Psoas muscle (tissue), 8 donors: Measurements from ENCODE around the gene TAF5L. TPM values are rescaled to one million over a fixed set of nuclear protein-coding genes. Genes with fewer than 3 reads are reported as not detected.

Experiments used
- ATAC-seq, 4 donors: fragments of 200-7000 bp; cut with Tn5 transposase; one replicate each; pipeline ENCODE4 v1.9.1; 2020; ENCODE audit warnings: moderate library complexity in 3 of 4, mild to moderate bottlenecking in 2 of 4
- DNase-seq, 2 donors: peaks; one replicate each; pipeline ENCODE4 v3.0.0-alpha.2; 2020
- H3K27ac ChIP-seq: fragments of 200-600 bp; one replicate; pipeline ENCODE4 v1.8.0; 2022
- H3K27me3 ChIP-seq, 3 donors: fragments of 200-600 bp in 1 of 3; one replicate each; pipeline versions ENCODE4 v1.6.1 to v1.8.0; 2013 to 2022; ENCODE audit warnings: low read length in 2 of 3, mild to moderate bottlenecking in 2 of 3, moderate library complexity in 1 of 3; ENCODE audit not compliant: insufficient read depth in 3 of 3
- H3K36me3 ChIP-seq, 2 donors: fragments of 200-600 bp in 1 of 2; one replicate each; pipeline versions ENCODE4 v1.6.1 to v1.8.0; 2013 to 2022; ENCODE audit warnings: low read depth in 1 of 2, mild to moderate bottlenecking in 1 of 2, moderate library complexity in 1 of 2; ENCODE audit not compliant: insufficient read depth in 1 of 2
- H3K4me1 ChIP-seq: fragments of 200-600 bp; one replicate; pipeline ENCODE4 v1.8.0; 2022
- H3K4me3 ChIP-seq: fragments of 200-600 bp; one replicate; pipeline ENCODE4 v1.8.0; 2022; ENCODE audit warnings: mild to moderate bottlenecking
- H3K9me3 ChIP-seq: fragments of 200-600 bp; one replicate; pipeline ENCODE4 v1.8.0; 2022
- CTCF ChIP-seq: fragments of 200-600 bp; IDR thresholded peaks from one replicate; pipeline ENCODE4 v1.8.0; 2022; ENCODE audit warnings: antibody characterized with exemption
- WGBS, 3 donors: extraction: QIAGEN DNeasy Blood & Tissue Kit; methylation state at CpG; one replicate each; pipeline versions ENCODE4 v1.1.6 to v1.1.7; 2013; 5-methylcytosine and 5-hydroxymethylcytosine counted together
- intact Hi-C, 2 donors: fragments of 100-400 bp; cut with DNase I; formaldehyde crosslinking; loops; one replicate each; pipeline versions ENCODE4 v1.11.0 to v1.14.2; 2022
- polyA plus RNA-seq, 3 donors: library from polyadenylated mRNA; stranded (reverse); fragments of 200-250 nt; gene quantifications; one replicate each; pipeline ENCODE4 v1.2.3, GENCODE V29; 2013
- total RNA-seq, 4 donors: library from RNA; stranded (reverse); fragmentation: NEBNext Ultra II Directional in 2 of 4; extraction: Animal tissue kit (Norgen Biotek cat#: 25700) in 2 of 4; gene quantifications; one replicate each; pipeline versions ENCODE4 v1.2.1 to v1.2.4, GENCODE V29; 2021 to 2023
- donor health status: healthy with polysubstance abuse.
- donor health status: DM: no; HTN: no; CAD: no; lungs with moderate emphysema.
- donor health status: Bipolar disorder and iron deficiency.
- donor health status: healthy.
- donor health status: DM: yes; HTN: yes; CAD: no.
- donor health status: DM: no; HTN: no; CAD: no.
- donor health status: DM: no; HTN: no; CAD: no.
- donor health status: DM: yes; HTN: yes; CAD: no.

Gene TAF5L
- total and polyA plus RNA-seq, 7 donors, result 8.5 to 49.0 (median 15.9) TPM

- H3K27ac ChIP-seq, result no peak overlapping the region
- no peak for TF ChIP-seq CTCF
- DNase-seq (no peak), ATAC-seq (no peak)
- no peaks in the 10 kb centered on the region for H3K27me3 ChIP-seq
- no peak overlapping the region for H3K4me3 ChIP-seq
- 92 to 98% (median 95%) methylated on average over 4 of the region's 4 CpGs for WGBS, 3 donors
- intact Hi-C loops, result no loop called here
- peaks cover 7% of the 10 kb centered on the region for H3K4me1 ChIP-seq
- H3K9me3 ChIP-seq, result no peaks in the 10 kb centered on the region
- H3K36me3 ChIP-seq, result no peaks in the 10 kb centered on the region
Observed at GRCh38 chr1:229582715-229583114, 43.2 kb downstream of the TAF5L start.

- H3K9me3 ChIP-seq, result no peaks in the 10 kb centered on the region
- peak overlapping the region; percentile 9 for H3K4me3 ChIP-seq
- no peak for TF ChIP-seq CTCF
- H3K27me3 ChIP-seq, result no peaks in the 10 kb centered on the region
- intact Hi-C loops, result no loop called here
- peak; percentile 42 to 87 (median 79) for ATAC-seq
- DNase-seq, result peak; percentile 43 to 66
- peaks cover 7% of the 10 kb centered on the region for H3K4me1 ChIP-seq
- no peaks in the 10 kb centered on the region for H3K36me3 ChIP-seq
- peak overlapping the region; percentile 2 for H3K27ac ChIP-seq
- WGBS, 3 donors, result 19 to 28% (median 23%) methylated on average over 11 of the region's 11 CpGs
Observed at GRCh38 chr1:229582011-229582694, 43.8 kb downstream of the TAF5L start.

DNA sequence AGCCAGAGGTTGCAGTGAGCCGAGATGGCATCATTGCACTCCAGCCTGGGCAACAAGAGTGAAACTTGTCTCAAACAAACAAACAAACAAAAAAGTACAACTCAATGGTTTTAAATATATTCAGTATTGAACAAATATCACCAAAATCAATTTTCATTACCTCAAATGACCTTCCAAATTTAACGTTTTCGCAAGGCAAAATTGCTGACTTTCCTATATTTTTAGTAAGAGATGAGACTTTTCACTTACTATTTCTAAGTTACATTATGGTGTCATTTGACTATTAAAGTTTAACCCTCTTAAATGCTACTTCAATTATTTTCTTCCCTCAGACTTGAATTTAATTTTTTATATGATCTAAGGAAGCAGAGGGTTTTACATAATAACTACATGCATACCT is 44.4 kb downstream of the TAF5L start:
- no peaks in the 10 kb centered on the region for H3K36me3 ChIP-seq
- intact Hi-C loops, result no loop called here

GRCh38 chr1:229579059-229579673 is 46.8 kb downstream of the TAF5L start:
- peak overlapping the region; percentile 13 for H3K4me3 ChIP-seq
- intact Hi-C loops, result no loop called here
- no peaks in the 10 kb centered on the region for H3K9me3 ChIP-seq
- no peak for DNase-seq
- no peak for TF ChIP-seq CTCF
- peaks cover 7% of the 10 kb centered on the region for H3K4me1 ChIP-seq
- H3K27ac ChIP-seq, result no peak overlapping the region
- no peaks in the 10 kb centered on the region for H3K27me3 ChIP-seq
- ATAC-seq, result peak; percentile 34 to 64 (median 45)
- 5 to 11% (median 10%) methylated on average over 9 of the region's 9 CpGs for WGBS, 3 donors
- H3K36me3 ChIP-seq, result no peaks in the 10 kb centered on the region

More for the DNA sequence above, 44.4 kb downstream of the TAF5L start:
- Histone ChIP-seq H3K4me3 (no peak overlapping the region), H3K4me1 (peaks cover 7% of the 10 kb centered on the region), H3K9me3 (no peaks in the 10 kb centered on the region), H3K27me3 (no peaks in the 10 kb centered on the region), H3K27ac (no peak overlapping the region)
- DNase-seq (no peak), ATAC-seq (no peak)
- WGBS, 3 donors, result 80 to 92% (median 82%) methylated on average over 3 of the region's 3 CpGs
- TF ChIP-seq CTCF, result no peak
